Naive B cell (primary cell): ENCODE measurements around the gene LPXN. TPM values are rescaled to one million over a fixed set of nuclear protein-coding genes. Genes with fewer than 3 reads are reported as not detected.
A peak's percentile ranks its signal among the peaks of the same experiment; 100 is the strongest.
"Not testable (repeated sequence)": the region's sequence is repeated elsewhere in the genome, so short reads cannot be mapped to it uniquely, and the experiment has no call there.

ENCODE experiments used
- ATAC-seq, 2 donors: fragments of 150-1000 bp; cut with Tn5 transposase; 2 replicates each; pipeline ENCODE4 v1.10.0; 2021; ENCODE audit warnings: low read depth in 2 of 2, mild to moderate bottlenecking in 2 of 2, moderate library complexity in 2 of 2
- DNase-seq: peaks from one replicate; pipeline ENCODE4 v3.0.0; 2022
- H3K27ac Mint-ChIP-seq, 6 donors: one replicate each; pipeline ENCODE4 v1.8.0; 2020 to 2022; ENCODE audit warnings: mild to moderate bottlenecking in 6 of 6, mixed read lengths in 6 of 6, moderate library complexity in 5 of 6, inconsistent platforms in 2 of 6
- H3K27me3 Mint-ChIP-seq, 3 donors: one replicate each; pipeline ENCODE4 v1.8.0; 2021 to 2022; ENCODE audit warnings: mixed read lengths in 3 of 3, mild to moderate bottlenecking in 1 of 3
- H3K36me3 Mint-ChIP-seq, 2 donors: one replicate each; pipeline ENCODE4 v1.8.0; 2020 to 2022; ENCODE audit warnings: mixed read lengths in 2 of 2, inconsistent platforms in 1 of 2, mild to moderate bottlenecking in 1 of 2
- H3K4me1 Mint-ChIP-seq, 3 donors: one replicate each; pipeline ENCODE4 v1.8.0; 2020 to 2022; ENCODE audit warnings: mixed read lengths in 3 of 3, inconsistent platforms in 1 of 3, mild to moderate bottlenecking in 1 of 3, moderate library complexity in 1 of 3
- H3K4me3 Mint-ChIP-seq, 8 donors: one replicate each; pipeline ENCODE4 v1.8.0; 2020 to 2022; ENCODE audit warnings: mild to moderate bottlenecking in 8 of 8, mixed read lengths in 8 of 8, moderate library complexity in 8 of 8, inconsistent platforms in 2 of 8
- H3K9me3 Mint-ChIP-seq, 7 donors: one replicate each; pipeline ENCODE4 v1.8.0; 2020 to 2022; ENCODE audit warnings: mixed read lengths in 7 of 7, mild to moderate bottlenecking in 5 of 7, inconsistent platforms in 2 of 7, moderate library complexity in 1 of 7
- polyA plus RNA-seq, 6 donors: library from polyadenylated mRNA; unstranded; fragments of 300-500 nt; fragmentation: Illumina TruSeq; gene quantifications; one replicate each; pipeline ENCODE4 v1.2.3, GENCODE V29; 2021; ENCODE audit warnings: low read depth in 6 of 6

The LPXN gene
- polyA plus RNA-seq, 6 donors from 2014 or later, result 63.3 to 120 (median 85.8) TPM

- H3K9me3 Mint-ChIP-seq, result no peaks in the 10 kb centered on the region
- no peaks in the 10 kb centered on the region for H3K27me3 Mint-ChIP-seq
- peak overlapping the region; percentile 100 for H3K27ac Mint-ChIP-seq
- peaks cover 0 to 3% of the 10 kb centered on the region in 2 donors for H3K36me3 Mint-ChIP-seq
- DNase-seq (no peak), ATAC-seq (no peak)
- peaks cover 54 to 73% (median 59%) of the 10 kb centered on the region in 3 donors for H3K4me1 Mint-ChIP-seq
- peak overlapping the region; percentile 86 to 100 (median 97) for H3K4me3 Mint-ChIP-seq
Observed at GRCh38 chr11:58576887-58577471, 1.3 kb upstream of the LPXN start.

GRCh38 chr11:58574881-58575280 lies 775 bp downstream of the LPXN start:
- peak overlapping the region; percentile 86 to 96 (median 92) for H3K4me3 Mint-ChIP-seq
- ATAC-seq (no peak), DNase-seq (no peak)
- peak overlapping the region; percentile 98 to 100 (median 100) for H3K27ac Mint-ChIP-seq
- peaks cover 0 to 4% of the 10 kb centered on the region in 2 donors for H3K36me3 Mint-ChIP-seq
- H3K9me3 Mint-ChIP-seq, result no peaks in the 10 kb centered on the region
- H3K27me3 Mint-ChIP-seq, result no peaks in the 10 kb centered on the region
- H3K4me1 Mint-ChIP-seq, result peaks cover 44 to 58% (median 48%) of the 10 kb centered on the region in 3 donors

GRCh38 chr11:58573451-58574104 lies 2.1 kb downstream of the LPXN start:
- Mint-ChIP-seq H3K27me3 (no peaks in the 10 kb centered on the region), H3K4me3 (peak overlapping the region; percentile 86 to 94 (median 92)), H3K36me3 (peaks cover 0 to 9% of the 10 kb centered on the region in 2 donors), H3K27ac (peak overlapping the region; percentile 98 to 100 (median 99)), H3K4me1 (peaks cover 39 to 59% (median 46%) of the 10 kb centered on the region in 3 donors), H3K9me3 (no peaks in the 10 kb centered on the region)
- DNase-seq, result peak; percentile 72
- peak; percentile 24 to 33 for ATAC-seq

- DNase-seq, H3K27me3 Mint-ChIP-seq, H3K9me3 Mint-ChIP-seq, ATAC-seq: not testable (repeated sequence)
- H3K4me3 Mint-ChIP-seq, result peak overlapping the region; percentile 86 to 94 (median 92)
- peak overlapping the region; percentile 98 to 100 (median 99) for H3K27ac Mint-ChIP-seq
- H3K4me1 Mint-ChIP-seq, result peaks cover 39 to 66% (median 49%) of the 10 kb centered on the region in 3 donors
- H3K36me3 Mint-ChIP-seq, result peaks cover 0 to 11% of the 10 kb centered on the region in 2 donors
Observed at GRCh38 chr11:58572906-58573305, 2.8 kb downstream of the LPXN start.

DNA sequence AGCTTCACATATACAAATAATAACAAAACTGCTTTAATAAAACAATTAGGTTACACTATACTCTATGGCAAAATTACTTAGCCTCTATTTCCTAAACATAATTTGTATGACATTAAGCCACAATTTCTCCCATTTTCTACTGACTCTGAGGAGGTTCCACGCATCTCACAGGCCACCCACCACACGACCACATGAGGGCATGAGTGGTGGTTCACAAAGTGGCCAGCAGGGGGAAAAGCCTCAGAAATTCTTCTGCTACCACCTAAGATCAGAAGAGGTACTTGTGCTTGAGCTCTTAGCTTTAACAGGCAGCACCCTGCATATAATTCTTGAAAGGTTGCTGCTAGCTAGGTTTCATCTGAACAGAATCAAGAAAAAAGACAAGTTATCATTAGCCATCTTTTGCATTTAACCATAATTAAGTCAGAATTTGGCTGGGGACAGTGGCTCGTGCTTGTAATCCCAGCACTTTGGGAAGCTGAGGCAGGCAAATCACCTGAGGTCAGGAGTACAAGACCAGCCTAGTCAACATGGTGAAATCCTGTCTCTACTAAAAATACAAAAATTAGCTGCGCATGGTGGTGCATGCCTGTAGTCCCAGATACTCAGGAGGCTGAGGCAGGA lies 7.7 kb downstream of the LPXN start:
- peaks cover 21 to 47% (median 31%) of the 10 kb centered on the region in 3 donors for H3K4me1 Mint-ChIP-seq
- no peaks in the 10 kb centered on the region for H3K27me3 Mint-ChIP-seq
- no peaks in the 10 kb centered on the region for H3K9me3 Mint-ChIP-seq
- peaks cover 8 to 24% of the 10 kb centered on the region in 2 donors for H3K36me3 Mint-ChIP-seq
- ATAC-seq, result peak; percentile 99 to 100
- peak overlapping the region in 4 of 6 donors; percentile 24 to 62 (median 39) for H3K27ac Mint-ChIP-seq
- no peak overlapping the region for H3K4me3 Mint-ChIP-seq
- peak; percentile 73 for DNase-seq

- H3K36me3 Mint-ChIP-seq, result peaks cover 18 to 25% of the 10 kb centered on the region in 2 donors
- ATAC-seq (no peak), DNase-seq (no peak)
- H3K27ac Mint-ChIP-seq, result peak overlapping the region in 3 of 6 donors; percentile 27 to 57 (median 47)
- H3K9me3 Mint-ChIP-seq, result no peaks in the 10 kb centered on the region
- H3K27me3 Mint-ChIP-seq, result no peaks in the 10 kb centered on the region
- peaks cover 22 to 53% (median 46%) of the 10 kb centered on the region in 3 donors for H3K4me1 Mint-ChIP-seq
- H3K4me3 Mint-ChIP-seq, result no peak overlapping the region
Observed at GRCh38 chr11:58564231-58564630, 11.4 kb downstream of the LPXN start.

DNA sequence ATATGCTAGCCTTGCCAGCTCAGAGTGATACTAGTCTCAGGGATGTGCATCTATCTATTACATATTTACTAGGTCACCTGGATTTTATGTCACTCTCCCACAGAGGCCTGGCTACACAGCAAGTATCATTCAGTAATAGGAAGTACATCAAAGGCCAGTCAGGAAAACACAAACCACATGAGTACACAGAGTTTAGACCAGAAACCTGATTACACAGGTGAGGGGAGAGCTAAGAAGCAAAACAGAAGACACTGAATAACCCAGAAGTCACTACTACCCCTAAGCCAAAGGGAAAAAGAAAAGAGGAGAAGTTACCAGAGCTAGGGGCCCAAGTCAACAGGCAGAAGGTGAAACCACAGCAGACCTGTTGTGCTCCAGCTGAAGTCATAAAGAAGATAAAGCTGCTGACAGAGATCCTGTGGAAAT lies 13.3 kb downstream of the LPXN start:
- Mint-ChIP-seq H3K4me3 (no peak overlapping the region), H3K36me3 (peaks cover 17 to 18% of the 10 kb centered on the region in 2 donors), H3K27ac (peak overlapping the region in 5 of 6 donors; percentile 10 to 87 (median 69)), H3K27me3 (no peaks in the 10 kb centered on the region), H3K9me3 (no peaks in the 10 kb centered on the region), H3K4me1 (peaks cover 18 to 42% (median 33%) of the 10 kb centered on the region in 3 donors)
- no peak for DNase-seq
- ATAC-seq, result no peak

GRCh38 chr11:58561394-58562098 lies 14.1 kb downstream of the LPXN start:
- Mint-ChIP-seq H3K4me3 (no peak overlapping the region), H3K9me3 (no peaks in the 10 kb centered on the region), H3K36me3 (peaks cover 18 to 21% of the 10 kb centered on the region in 2 donors), H3K27me3 (no peaks in the 10 kb centered on the region), H3K4me1 (peaks cover 20 to 44% (median 38%) of the 10 kb centered on the region in 3 donors), H3K27ac (peak overlapping the region in 3 of 6 donors; percentile 6 to 36 (median 24))
- no peak for DNase-seq
- no peak for ATAC-seq

DNA sequence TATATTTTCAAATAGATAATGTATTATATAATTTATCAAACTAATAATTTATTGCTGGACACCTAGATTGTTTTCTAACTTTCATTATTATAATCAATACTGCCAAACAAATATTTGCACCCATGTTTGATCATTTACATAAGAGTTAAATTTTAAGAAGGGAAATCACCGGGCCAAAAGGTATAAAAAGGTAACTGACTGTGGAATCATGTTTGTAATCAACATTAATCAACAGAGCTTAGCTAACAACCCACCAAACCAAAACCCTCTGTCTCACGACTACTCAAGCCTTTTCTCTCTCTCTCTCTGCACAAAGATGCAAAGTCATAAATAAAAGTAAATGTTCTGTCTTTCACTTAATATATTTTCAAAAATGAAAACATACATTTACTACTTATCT lies 14.8 kb downstream of the LPXN start:
- peaks cover 20 to 46% (median 38%) of the 10 kb centered on the region in 3 donors for H3K4me1 Mint-ChIP-seq
- ATAC-seq (no peak), DNase-seq (no peak)
- no peaks in the 10 kb centered on the region for H3K9me3 Mint-ChIP-seq
- H3K4me3 Mint-ChIP-seq, result no peak overlapping the region
- peak overlapping the region in 3 of 6 donors; percentile 4 to 36 (median 28) for H3K27ac Mint-ChIP-seq
- no peaks in the 10 kb centered on the region for H3K27me3 Mint-ChIP-seq
- H3K36me3 Mint-ChIP-seq, result peaks cover 18 to 21% of the 10 kb centered on the region in 2 donors

DNA sequence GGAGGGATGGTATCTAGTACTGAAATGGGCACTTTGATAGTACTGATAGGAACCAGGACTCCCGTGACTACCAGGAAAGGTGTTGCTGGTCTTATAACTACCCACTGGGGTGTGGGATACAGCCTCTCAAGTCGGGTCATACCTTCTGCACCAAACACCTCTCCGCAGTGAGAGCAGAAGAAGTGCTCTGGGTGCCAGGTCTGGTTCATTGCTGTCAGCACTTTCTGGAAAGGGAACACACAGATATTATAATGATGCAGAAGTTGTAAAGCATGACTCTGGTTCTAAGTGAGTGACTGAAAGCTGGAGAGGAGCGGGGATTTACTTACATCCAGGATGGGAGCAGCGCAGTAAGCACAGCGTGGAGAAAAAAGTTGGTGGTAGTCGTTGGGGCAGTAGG lies 26.0 kb downstream of the LPXN start:
- DNase-seq, result no peak
- Mint-ChIP-seq H3K27me3 (no peaks in the 10 kb centered on the region), H3K9me3 (peaks cover 0 to 9% (median 3%) of the 10 kb centered on the region in 7 donors), H3K4me1 (peaks cover 0 to 7% (median 4%) of the 10 kb centered on the region in 3 donors), H3K36me3 (peaks cover 58 to 76% of the 10 kb centered on the region in 2 donors), H3K4me3 (no peak overlapping the region), H3K27ac (no peak overlapping the region)
- no peak for ATAC-seq

GRCh38 chr11:58546841-58547240 lies 28.8 kb downstream of the LPXN start:
- no peak for ATAC-seq
- Mint-ChIP-seq H3K27me3 (no peaks in the 10 kb centered on the region), H3K9me3 (peaks cover 0 to 9% (median 3%) of the 10 kb centered on the region in 7 donors), H3K27ac (peak overlapping the region in 3 of 6 donors; percentile 28 to 77 (median 41)), H3K36me3 (peaks cover 41 to 56% of the 10 kb centered on the region in 2 donors), H3K4me1 (peaks cover 0 to 4% (median 3%) of the 10 kb centered on the region in 3 donors), H3K4me3 (no peak overlapping the region)
- no peak for DNase-seq

DNA sequence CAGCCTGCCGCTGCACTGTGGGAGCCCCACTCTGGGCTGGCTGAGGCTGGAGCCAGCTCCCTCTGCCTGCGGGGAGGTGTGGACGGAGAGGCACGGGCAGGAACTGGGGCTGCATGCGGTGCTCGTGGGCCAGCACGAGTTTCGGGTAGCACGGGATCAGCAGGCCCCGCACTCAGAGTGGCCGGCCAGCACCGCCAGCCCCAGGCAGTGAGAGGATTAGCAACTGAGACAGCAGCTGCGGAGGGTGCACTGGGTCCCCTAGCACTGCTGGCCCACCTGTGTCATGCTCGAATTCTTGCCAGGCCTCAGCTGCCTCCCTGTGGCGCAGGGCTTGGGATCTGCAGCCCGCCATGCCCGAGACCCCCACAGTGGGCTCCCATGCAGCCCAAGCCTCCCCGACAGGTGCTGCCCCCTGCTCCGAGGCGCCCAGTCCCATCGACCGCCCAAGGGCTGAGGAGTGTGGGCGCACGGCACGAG lies 43.8 kb downstream of the LPXN start:
- Mint-ChIP-seq H3K4me1 (peaks cover 22 to 42% (median 40%) of the 10 kb centered on the region in 3 donors), H3K9me3 (no peaks in the 10 kb centered on the region), H3K36me3 (peaks cover 15 to 31% of the 10 kb centered on the region in 2 donors), H3K4me3 (no peak overlapping the region), H3K27me3 (no peaks in the 10 kb centered on the region), H3K27ac (no peak overlapping the region)
- DNase-seq (no peak), ATAC-seq (no peak)

DNA sequence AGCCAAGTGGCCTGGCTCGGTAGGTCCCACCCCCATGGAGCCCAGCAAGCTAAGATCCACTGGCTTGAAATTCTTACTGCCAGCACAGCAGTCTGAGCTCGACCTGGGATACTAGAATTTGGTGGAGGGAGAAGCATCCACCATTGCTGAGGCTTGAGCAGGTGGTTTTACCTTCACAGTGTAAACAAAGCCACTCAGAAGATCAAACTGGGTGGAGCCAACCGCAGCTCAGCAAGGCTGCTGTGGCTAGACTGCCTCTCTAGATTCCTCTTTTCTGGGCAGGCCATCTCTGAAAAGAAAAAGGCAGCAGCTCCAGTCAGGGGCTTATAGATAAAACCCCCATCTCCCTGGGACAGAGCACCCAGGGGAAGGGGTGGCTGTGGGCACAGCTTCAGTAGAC lies 45.4 kb downstream of the LPXN start:
- ATAC-seq (no peak), DNase-seq (no peak)
- no peaks in the 10 kb centered on the region for H3K9me3 Mint-ChIP-seq
- H3K36me3 Mint-ChIP-seq, result peaks cover 20 to 28% of the 10 kb centered on the region in 2 donors
- peaks cover 22 to 39% (median 36%) of the 10 kb centered on the region in 3 donors for H3K4me1 Mint-ChIP-seq
- peak overlapping the region in 2 of 6 donors; percentile 39 to 61 for H3K27ac Mint-ChIP-seq
- H3K27me3 Mint-ChIP-seq, result no peaks in the 10 kb centered on the region
- H3K4me3 Mint-ChIP-seq, result peak overlapping the region in 1 of 8 donors; percentile 69
